ENCODE results near the gene CKS2.

DNA sequence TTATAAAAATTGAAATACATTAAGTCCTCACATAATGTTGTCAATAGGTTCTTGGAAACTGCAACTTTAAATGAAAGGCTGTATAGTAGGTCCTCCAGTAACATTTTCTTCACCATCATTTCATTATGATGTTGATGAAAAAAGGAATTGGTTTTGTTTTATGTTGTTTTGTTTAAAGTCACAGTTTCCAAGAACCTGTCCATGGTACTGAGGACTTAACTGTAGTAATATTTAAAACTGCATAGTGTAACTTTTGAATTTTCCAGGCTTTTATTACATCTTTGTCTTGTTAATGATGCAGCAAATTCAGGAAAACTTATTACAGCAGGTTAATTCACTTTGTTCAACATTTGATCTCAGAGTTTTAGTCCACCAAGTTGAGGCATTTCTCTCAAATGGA is 18.9 kb downstream of the CKS2 start:
- TF ChIP-seq, protein P1, sequence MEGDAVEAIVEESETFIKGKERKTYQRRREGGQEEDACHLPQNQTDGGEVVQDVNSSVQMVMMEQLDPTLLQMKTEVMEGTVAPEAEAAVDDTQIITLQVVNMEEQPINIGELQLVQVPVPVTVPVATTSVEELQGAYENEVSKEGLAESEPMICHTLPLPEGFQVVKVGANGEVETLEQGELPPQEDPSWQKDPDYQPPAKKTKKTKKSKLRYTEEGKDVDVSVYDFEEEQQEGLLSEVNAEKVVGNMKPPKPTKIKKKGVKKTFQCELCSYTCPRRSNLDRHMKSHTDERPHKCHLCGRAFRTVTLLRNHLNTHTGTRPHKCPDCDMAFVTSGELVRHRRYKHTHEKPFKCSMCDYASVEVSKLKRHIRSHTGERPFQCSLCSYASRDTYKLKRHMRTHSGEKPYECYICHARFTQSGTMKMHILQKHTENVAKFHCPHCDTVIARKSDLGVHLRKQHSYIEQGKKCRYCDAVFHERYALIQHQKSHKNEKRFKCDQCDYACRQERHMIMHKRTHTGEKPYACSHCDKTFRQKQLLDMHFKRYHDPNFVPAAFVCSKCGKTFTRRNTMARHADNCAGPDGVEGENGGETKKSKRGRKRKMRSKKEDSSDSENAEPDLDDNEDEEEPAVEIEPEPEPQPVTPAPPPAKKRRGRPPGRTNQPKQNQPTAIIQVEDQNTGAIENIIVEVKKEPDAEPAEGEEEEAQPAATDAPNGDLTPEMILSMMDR (optimal IDR thresholded peaks at IDR 0.05 in 1 of 3, IDR thresholded peaks at IDR 0.05 in 1 of 3, conservative IDR thresholded peaks at IDR 0.05 in 1 of 3; ENCODE audit: extremely low read depth in 1 of 3, insufficient read depth in 2 of 3, low read length in 3 of 3), result no peak
- no peak for TF ChIP-seq EZH2 (IDR thresholded peaks at IDR 0.05; ENCODE audit: low read length)
